GM23338 (cell line): ENCODE measurements around the gene CHRM4.

Experiments
- CREB1 ChIP-seq: fragments of 250-450 bp; sonication (Bioruptor Pico); IDR thresholded peaks from 2 replicates; pipeline ENCODE4 v1.5.0; 2020; ENCODE audit warnings: low read depth, mild to moderate bottlenecking, moderate library complexity
- CTCF ChIP-seq, 2 experiments: fragments of 200-600 bp in 1 of 2; sonication (generic) in 1 of 2; conservative IDR thresholded peaks; 2 replicates each; pipeline versions ENCODE4 v1.5.1 to v1.6.1; 2016 to 2017; ENCODE audit warnings: antibody characterized with exemption in 2 of 2, low read depth in 2 of 2, mild to moderate bottlenecking in 2 of 2, moderate library complexity in 1 of 2
- EZH2 ChIP-seq: fragments of 200-600 bp; sonication (generic); IDR thresholded peaks from one replicate; pipeline ENCODE4 v1.8.0; 2017; ENCODE audit warnings: antibody characterized with exemption, mild to moderate bottlenecking, low read depth; ENCODE audit not compliant: unreplicated experiment
- EZH2phosphoT487 ChIP-seq: fragments of 200-600 bp; sonication (generic); IDR thresholded peaks from one replicate; pipeline ENCODE4 v1.8.1; 2018; ENCODE audit warnings: antibody characterized with exemption; ENCODE audit not compliant: unreplicated experiment
- JUNB ChIP-seq: IDR thresholded peaks from one replicate; pipeline ENCODE4 v1.6.1; 2016; ENCODE audit warnings: antibody characterized with exemption; ENCODE audit not compliant: unreplicated experiment
- NANOG ChIP-seq: IDR thresholded peaks from 2 replicates; pipeline ENCODE4 v1.6.1; 2016; ENCODE audit warnings: antibody characterized with exemption, borderline replicate concordance
- POLR2AphosphoS5 ChIP-seq: IDR thresholded peaks from 2 replicates; pipeline ENCODE4 v1.6.1; 2016; ENCODE audit warnings: antibody characterized with exemption, low read depth
- REST ChIP-seq: IDR thresholded peaks from one replicate; pipeline ENCODE4 v1.6.1; 2018; ENCODE audit warnings: antibody characterized with exemption; ENCODE audit not compliant: unreplicated experiment
- ZNF462 ChIP-seq: fragments of 250-450 bp; sonication (Bioruptor Pico); IDR thresholded peaks from 2 replicates; pipeline ENCODE4 v1.5.0; 2020; ENCODE audit warnings: mild to moderate bottlenecking, moderate library complexity

- TF ChIP-seq EZH2phosphoT487: no peak
- TF ChIP-seq EZH2: no peak
- TF ChIP-seq CTCF (conservative IDR thresholded peaks at IDR 0.05; ENCODE audit: low read depth in 2 of 2): no peak
- TF ChIP-seq NANOG: no peak
- no peak for TF ChIP-seq REST
- TF ChIP-seq POLR2AphosphoS5: no peak
- TF ChIP-seq CREB1: no peak
- no peak for TF ChIP-seq JUNB
- TF ChIP-seq ZNF462: no peak
Observed at GRCh38 chr11:46386674-46387073, 4.9 kb downstream of the CHRM4 start.
